Measurements from ENCODE around the gene MAP3K1. TPM values are rescaled to one million over a fixed set of nuclear protein-coding genes. Genes with fewer than 3 reads are reported as not detected.
A peak's percentile ranks its signal among the peaks of the same experiment; 100 is the strongest.
"Not testable (repeated sequence)": the region's sequence is repeated elsewhere in the genome, so short reads cannot be mapped to it uniquely, and the experiment has no call there.

The MAP3K1 gene
- total RNA-seq (110 TPM), polyA plus RNA-seq (10 to 100 TPM; 64.3 to 84.5 (median 76.1) TPM)

GRCh38 chr5:56814963-56815657 is at the start of gene MAP3K1:
Gene MAP3K1, plus strand, starts transcription at chr5:56815549. Its CDS starts 25 bp downstream, at chr5:56815574.
- peak within 1 kb of the TSS; percentile 96 to 100 (median 96) for H3K4me3 Mint-ChIP-seq
- H3K4me1 Mint-ChIP-seq, result peaks cover 19 to 38% (median 29%) of the 10 kb centered on the region in 4 donors
- H3K27ac Mint-ChIP-seq, result peak within 1 kb of the TSS; percentile 83 to 93 (median 91)
- peak within 1 kb of the TSS; percentile 90 for H3K27ac ChIP-seq (ENCODE audit: insufficient read depth, low read length, poor library complexity, severe bottlenecking)
- peaks cover 25% of the 10 kb centered on the region for H3K4me1 ChIP-seq (ENCODE audit: control insufficient read depth, insufficient read depth, low read length, poor library complexity, severe bottlenecking)
- H3K9me3 ChIP-seq (ENCODE audit: control insufficient read depth in 2 of 2, low read length in 2 of 2), result no peaks in the 10 kb centered on the region
- no peaks in the 10 kb centered on the region for H3K36me3 Mint-ChIP-seq
- ATAC-seq (ENCODE audit: low read depth in 2 of 2), result peak; percentile 75 to 78
- H3K9me3 Mint-ChIP-seq, result peaks cover 0 to 2% (median 0%) of the 10 kb centered on the region in 7 donors
- no peaks in the 10 kb centered on the region for H3K27me3 ChIP-seq (ENCODE audit: control insufficient read depth, insufficient read depth, low read length)
- peak; percentile 77 to 90 (median 87) for DNase-seq
- peak within 1 kb of the TSS; percentile 98 for H3K4me3 ChIP-seq (ENCODE audit: low read depth, low read length)
- peaks cover 6% of the 10 kb centered on the region for H3K27me3 Mint-ChIP-seq
- H3K36me3 ChIP-seq (ENCODE audit: control insufficient read depth, insufficient read depth, low read length), result no peaks in the 10 kb centered on the region

GRCh38 chr5:56766926-56767325 is 48.4 kb upstream of the MAP3K1 start:
- Histone ChIP-seq H3K27me3 (ENCODE audit: control insufficient read depth, insufficient read depth, low read length) (no peaks in the 10 kb centered on the region), H3K4me1 (ENCODE audit: control insufficient read depth, insufficient read depth, low read length, poor library complexity, severe bottlenecking) (no peaks in the 10 kb centered on the region), H3K4me3 (ENCODE audit: low read depth, low read length) (no peak overlapping the region), H3K36me3 (ENCODE audit: control insufficient read depth, insufficient read depth, low read length) (no peaks in the 10 kb centered on the region), H3K9me3 (ENCODE audit: control insufficient read depth in 2 of 2, low read length in 2 of 2) (no peaks in the 10 kb centered on the region), H3K27ac (ENCODE audit: insufficient read depth, low read length, poor library complexity, severe bottlenecking) (no peak overlapping the region)
- no peak for ATAC-seq (ENCODE audit: low read depth in 2 of 2)
- H3K27me3 Mint-ChIP-seq, result no peaks in the 10 kb centered on the region
- no peaks in the 10 kb centered on the region for H3K36me3 Mint-ChIP-seq
- H3K4me1 Mint-ChIP-seq, result peaks cover 0 to 7% (median 2%) of the 10 kb centered on the region in 4 donors
- H3K27ac Mint-ChIP-seq, result peak overlapping the region in 1 of 3 donors; percentile 10
- H3K9me3 Mint-ChIP-seq, result peaks cover 0 to 1% (median 0%) of the 10 kb centered on the region in 7 donors
- no peak overlapping the region for H3K4me3 Mint-ChIP-seq
- no peak for DNase-seq

GRCh38 chr5:56769875-56770604 is 45.3 kb upstream of the MAP3K1 start:
- peaks cover 0 to 1% (median 0%) of the 10 kb centered on the region in 7 donors for H3K9me3 Mint-ChIP-seq
- H3K4me3 Mint-ChIP-seq, result no peak overlapping the region
- H3K27ac ChIP-seq (ENCODE audit: insufficient read depth, low read length, poor library complexity, severe bottlenecking), result no peak overlapping the region
- no peaks in the 10 kb centered on the region for H3K36me3 Mint-ChIP-seq
- H3K27ac Mint-ChIP-seq, result peak overlapping the region in 2 of 3 donors; percentile 48 to 74
- no peak overlapping the region for H3K4me3 ChIP-seq (ENCODE audit: low read depth, low read length)
- H3K27me3 ChIP-seq (ENCODE audit: control insufficient read depth, insufficient read depth, low read length), result no peaks in the 10 kb centered on the region
- no peaks in the 10 kb centered on the region for H3K9me3 ChIP-seq (ENCODE audit: control insufficient read depth in 2 of 2, low read length in 2 of 2)
- DNase-seq (no peak), ATAC-seq (ENCODE audit: low read depth in 2 of 2) (no peak)
- H3K36me3 ChIP-seq (ENCODE audit: control insufficient read depth, insufficient read depth, low read length), result no peaks in the 10 kb centered on the region
- no peaks in the 10 kb centered on the region for H3K4me1 ChIP-seq (ENCODE audit: control insufficient read depth, insufficient read depth, low read length, poor library complexity, severe bottlenecking)
- no peaks in the 10 kb centered on the region for H3K27me3 Mint-ChIP-seq
- peaks cover 0 to 5% (median 2%) of the 10 kb centered on the region in 4 donors for H3K4me1 Mint-ChIP-seq

- H3K4me3 Mint-ChIP-seq, result no peak overlapping the region
- no peaks in the 10 kb centered on the region for H3K4me1 ChIP-seq (ENCODE audit: control insufficient read depth, insufficient read depth, low read length, poor library complexity, severe bottlenecking)
- no peaks in the 10 kb centered on the region for H3K27me3 ChIP-seq (ENCODE audit: control insufficient read depth, insufficient read depth, low read length)
- H3K9me3 ChIP-seq (ENCODE audit: control insufficient read depth in 2 of 2, low read length in 2 of 2), result no peaks in the 10 kb centered on the region
- peak overlapping the region in 2 of 3 donors; percentile 6 to 64 for H3K27ac Mint-ChIP-seq
- H3K36me3 ChIP-seq (ENCODE audit: control insufficient read depth, insufficient read depth, low read length), result no peaks in the 10 kb centered on the region
- H3K9me3 Mint-ChIP-seq, result peaks cover 0 to 7% (median 1%) of the 10 kb centered on the region in 7 donors
- no peak overlapping the region for H3K27ac ChIP-seq (ENCODE audit: insufficient read depth, low read length, poor library complexity, severe bottlenecking)
- no peak for DNase-seq
- no peaks in the 10 kb centered on the region for H3K27me3 Mint-ChIP-seq
- peaks cover 0 to 2% (median 0%) of the 10 kb centered on the region in 4 donors for H3K4me1 Mint-ChIP-seq
- H3K36me3 Mint-ChIP-seq, result no peaks in the 10 kb centered on the region
- H3K4me3 ChIP-seq (ENCODE audit: low read depth, low read length), result no peak overlapping the region
- no peak for ATAC-seq (ENCODE audit: low read depth in 2 of 2)
Measured at GRCh38 chr5:56772767-56773166, 42.6 kb upstream of the MAP3K1 start.

GRCh38 chr5:56774957-56775356 is 40.4 kb upstream of the MAP3K1 start:
- Mint-ChIP-seq H3K9me3 (peaks cover 0 to 9% (median 1%) of the 10 kb centered on the region in 7 donors), H3K27me3 (no peaks in the 10 kb centered on the region), H3K4me3 (no peak overlapping the region), H3K36me3 (peaks cover 3% of the 10 kb centered on the region), H3K4me1 (peaks cover 0 to 4% (median 0%) of the 10 kb centered on the region in 4 donors), H3K27ac (no peak overlapping the region)
- ATAC-seq (ENCODE audit: low read depth in 2 of 2) (no peak), DNase-seq (no peak)
- H3K27ac ChIP-seq (ENCODE audit: insufficient read depth, low read length, poor library complexity, severe bottlenecking), result no peak overlapping the region
- no peaks in the 10 kb centered on the region for H3K9me3 ChIP-seq (ENCODE audit: control insufficient read depth in 2 of 2, low read length in 2 of 2)
- H3K36me3 ChIP-seq (ENCODE audit: control insufficient read depth, insufficient read depth, low read length), result no peaks in the 10 kb centered on the region
- H3K27me3 ChIP-seq (ENCODE audit: control insufficient read depth, insufficient read depth, low read length), result no peaks in the 10 kb centered on the region
- no peaks in the 10 kb centered on the region for H3K4me1 ChIP-seq (ENCODE audit: control insufficient read depth, insufficient read depth, low read length, poor library complexity, severe bottlenecking)
- H3K4me3 ChIP-seq (ENCODE audit: low read depth, low read length), result no peak overlapping the region

DNA sequence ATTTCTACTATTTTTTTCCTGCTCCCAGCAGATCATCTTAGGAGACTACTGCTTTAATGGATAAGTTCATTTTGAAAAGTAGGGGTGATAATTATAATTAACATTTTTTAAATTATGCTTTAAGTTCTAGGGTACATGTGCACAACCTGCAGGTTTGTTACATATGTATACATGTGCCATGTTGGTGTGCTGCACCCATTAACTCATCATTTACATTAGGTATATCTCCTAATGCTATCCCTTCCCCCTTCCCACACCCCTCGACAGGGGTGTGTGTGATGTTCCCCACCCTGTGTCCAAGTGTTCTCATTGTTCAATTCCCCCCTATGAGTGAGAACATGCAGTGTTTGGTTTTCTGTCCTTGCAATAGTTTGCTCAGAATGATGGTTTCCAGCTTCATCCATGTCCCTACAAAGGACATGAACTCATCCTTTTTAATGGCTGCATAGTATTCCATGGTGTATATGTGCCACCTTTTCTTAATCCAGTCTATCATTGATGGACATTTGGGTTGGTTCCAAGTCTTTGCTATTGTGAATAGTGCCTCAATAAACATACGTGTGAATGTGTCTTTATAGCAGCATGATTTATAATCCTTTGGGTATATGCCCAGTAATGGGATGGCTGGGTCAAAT is 39.0 kb upstream of the MAP3K1 start:
- not testable (repeated sequence) for H3K4me1 Mint-ChIP-seq; DNase-seq; H3K4me3 Mint-ChIP-seq; H3K27ac ChIP-seq (ENCODE audit: insufficient read depth, low read length, poor library complexity, severe bottlenecking); H3K4me3 ChIP-seq (ENCODE audit: low read depth, low read length); ATAC-seq (ENCODE audit: low read depth in 2 of 2); H3K36me3 Mint-ChIP-seq; H3K27me3 ChIP-seq (ENCODE audit: control insufficient read depth, insufficient read depth, low read length); H3K4me1 ChIP-seq (ENCODE audit: control insufficient read depth, insufficient read depth, low read length, poor library complexity, severe bottlenecking); H3K27me3 Mint-ChIP-seq; H3K27ac Mint-ChIP-seq; H3K36me3 ChIP-seq (ENCODE audit: control insufficient read depth, insufficient read depth, low read length); H3K9me3 ChIP-seq (ENCODE audit: control insufficient read depth in 2 of 2, low read length in 2 of 2)
- H3K9me3 Mint-ChIP-seq, result peaks cover 0 to 11% (median 6%) of the 10 kb centered on the region in 7 donors

DNA sequence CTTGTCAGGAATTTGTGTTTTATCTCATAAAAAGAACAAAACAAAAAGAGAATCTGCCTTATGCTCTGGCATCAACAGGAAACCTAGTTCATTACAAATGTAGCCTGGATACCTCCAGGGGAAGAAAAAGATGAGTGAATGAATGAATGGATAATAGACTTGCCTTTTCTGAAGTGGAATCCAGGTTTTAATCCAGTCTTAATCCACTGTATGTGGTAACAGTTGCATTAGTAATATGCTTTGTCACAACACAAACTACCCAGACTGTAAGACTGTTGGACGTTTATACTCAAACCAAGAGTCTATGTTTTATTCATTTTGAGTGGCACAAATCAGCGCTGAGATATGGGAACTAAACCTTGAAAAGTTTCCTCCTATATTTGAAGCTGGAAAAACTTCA is 32.1 kb upstream of the MAP3K1 start:
- Mint-ChIP-seq H3K27ac (no peak overlapping the region), H3K9me3 (peaks cover 0 to 6% (median 3%) of the 10 kb centered on the region in 7 donors)

More for the DNA sequence above, 32.1 kb upstream of the MAP3K1 start:
- no peak overlapping the region for H3K4me3 Mint-ChIP-seq
- no peak for DNase-seq
- no peak for ATAC-seq (ENCODE audit: low read depth in 2 of 2)
- no peaks in the 10 kb centered on the region for H3K27me3 ChIP-seq (ENCODE audit: control insufficient read depth, insufficient read depth, low read length)
- H3K4me1 Mint-ChIP-seq, result peaks cover 0 to 2% (median 0%) of the 10 kb centered on the region in 4 donors
- H3K36me3 Mint-ChIP-seq, result peaks cover 8% of the 10 kb centered on the region
- no peaks in the 10 kb centered on the region for H3K4me1 ChIP-seq (ENCODE audit: control insufficient read depth, insufficient read depth, low read length, poor library complexity, severe bottlenecking)
- no peaks in the 10 kb centered on the region for H3K9me3 ChIP-seq (ENCODE audit: control insufficient read depth in 2 of 2, low read length in 2 of 2)
- peaks cover 4% of the 10 kb centered on the region for H3K27me3 Mint-ChIP-seq
- H3K36me3 ChIP-seq (ENCODE audit: control insufficient read depth, insufficient read depth, low read length), result no peaks in the 10 kb centered on the region
- H3K27ac ChIP-seq (ENCODE audit: insufficient read depth, low read length, poor library complexity, severe bottlenecking), result no peak overlapping the region
- H3K4me3 ChIP-seq (ENCODE audit: low read depth, low read length), result no peak overlapping the region
